GM10847 (cell line): ENCODE results near the gene COLQ.

ENCODE experiments used
- POLR2A ChIP-seq: IDR thresholded peaks from 2 replicates; pipeline ENCODE4 v1.6.1; 2011; ENCODE audit not compliant: insufficient read length; ENCODE audit errors: extremely low read depth

Gene COLQ

GRCh38 chr3:15502616-15503015 lies 18.9 kb downstream of the COLQ start:
- TF ChIP-seq POLR2A: no peak

- TF ChIP-seq POLR2A: no peak
Measured at GRCh38 chr3:15501126-15501525, 20.4 kb downstream of the COLQ start.

- TF ChIP-seq POLR2A: no peak
Measured at GRCh38 chr3:15500107-15500724, 21.3 kb downstream of the COLQ start.

- no peak for TF ChIP-seq POLR2A
Measured at GRCh38 chr3:15499536-15499935, 22.0 kb downstream of the COLQ start.

GRCh38 chr3:15498431-15499214 lies 22.9 kb downstream of the COLQ start:
- no peak for TF ChIP-seq POLR2A

GRCh38 chr3:15497964-15498363 lies 23.5 kb downstream of the COLQ start:
- TF ChIP-seq POLR2A: no peak

- no peak for TF ChIP-seq POLR2A
Measured at GRCh38 chr3:15496341-15496664, 25.2 kb downstream of the COLQ start.

- no peak for TF ChIP-seq POLR2A
Measured at GRCh38 chr3:15495461-15496340, 25.8 kb downstream of the COLQ start.

- TF ChIP-seq POLR2A: no peak
Measured at GRCh38 chr3:15493436-15493835, 28.1 kb downstream of the COLQ start.

GRCh38 chr3:15492847-15493360 lies 28.6 kb downstream of the COLQ start:
- TF ChIP-seq POLR2A: no peak

GRCh38 chr3:15491143-15491542 lies 30.4 kb downstream of the COLQ start:
- TF ChIP-seq POLR2A: no peak

GRCh38 chr3:15490158-15490557 lies 31.3 kb downstream of the COLQ start:
- TF ChIP-seq POLR2A: no peak

- TF ChIP-seq POLR2A: no peak
Measured at GRCh38 chr3:15488002-15488401, 33.5 kb downstream of the COLQ start.

GRCh38 chr3:15486979-15487378 lies 34.5 kb downstream of the COLQ start:
- no peak for TF ChIP-seq POLR2A

GRCh38 chr3:15486020-15486419 lies 35.5 kb downstream of the COLQ start:
- TF ChIP-seq POLR2A: no peak
